DND-41 (cell line): ENCODE measurements around the gene CACNA2D3.

Experiments used
- ATAC-seq: fragments of 200-7000 bp; cut with Tn5 transposase; 3 replicates; pipeline ENCODE4 v1.9.1; 2021; ENCODE audit warnings: low read depth; ENCODE audit not compliant: insufficient read depth
- DNase-seq: peaks from one replicate; pipeline ENCODE4 v3.0.0-alpha.2; 2020
- H2AFZ ChIP-seq: 2 replicates; pipeline ENCODE4 v1.6.0; 2012; ENCODE audit warnings: low read depth, low read length
- H3K27ac ChIP-seq: 2 replicates; pipeline ENCODE4 v1.5.1; 2012; ENCODE audit warnings: low read length, inconsistent platforms
- H3K27me3 ChIP-seq: fragments of 200-600 bp; sonication (generic); 2 replicates; pipeline ENCODE4 v1.6.0; 2012; ENCODE audit warnings: low read length, mild to moderate bottlenecking, inconsistent platforms; ENCODE audit not compliant: insufficient read depth, poor library complexity
- H3K36me3 ChIP-seq: 2 replicates; pipeline ENCODE4 v1.5.1; 2012; ENCODE audit warnings: low read length, inconsistent platforms; ENCODE audit not compliant: insufficient read depth
- H3K4me1 ChIP-seq: 2 replicates; pipeline ENCODE4 v1.5.1; 2012; ENCODE audit warnings: mild to moderate bottlenecking, low read length; ENCODE audit not compliant: insufficient read depth
- H3K4me2 ChIP-seq: 2 replicates; pipeline ENCODE4 v1.6.0; 2012; ENCODE audit warnings: mild to moderate bottlenecking, moderate library complexity, low read length, inconsistent platforms; ENCODE audit not compliant: insufficient read depth
- H3K4me3 ChIP-seq, 2 experiments: fragments of 200-600 bp in 1 of 2; shearing (Covaris generic) in 1 of 2; 2 replicates each; pipeline ENCODE4 v1.5.1; 2012 to 2016; ENCODE audit warnings: inconsistent platforms in 2 of 2, low read length in 2 of 2, mild to moderate bottlenecking in 2 of 2, low read depth in 1 of 2, moderate library complexity in 1 of 2
- H3K79me2 ChIP-seq: 2 replicates; pipeline ENCODE4 v1.6.0; 2012; ENCODE audit warnings: low read length, inconsistent platforms; ENCODE audit not compliant: insufficient read depth
- H3K9ac ChIP-seq: 2 replicates; pipeline ENCODE4 v1.6.0; 2012; ENCODE audit warnings: low read depth, mild to moderate bottlenecking, inconsistent platforms, low read length, moderate library complexity
- H3K9me3 ChIP-seq: 2 replicates; pipeline ENCODE4 v1.5.1; 2012; ENCODE audit warnings: low read length, moderate library complexity, mild to moderate bottlenecking, inconsistent platforms; ENCODE audit not compliant: insufficient read depth, severe bottlenecking
- H4K20me1 ChIP-seq: 2 replicates; pipeline ENCODE4 v1.6.0; 2012; ENCODE audit warnings: low read length; ENCODE audit not compliant: insufficient read depth
- CTCF ChIP-seq: IDR thresholded peaks from 2 replicates; pipeline ENCODE4 v1.5.1; 2012; ENCODE audit warnings: borderline replicate concordance, low read length, moderate library complexity, mild to moderate bottlenecking; ENCODE audit not compliant: poor library complexity, severe bottlenecking; ENCODE audit errors: extremely low read depth
- EZH2 ChIP-seq: IDR thresholded peaks from 3 replicates; pipeline ENCODE4 v1.6.1; 2012; ENCODE audit warnings: borderline replicate concordance, low read depth, mild to moderate bottlenecking, moderate library complexity, low read length, inconsistent platforms; ENCODE audit not compliant: severe bottlenecking

Gene CACNA2D3

GRCh38 chr3:54538346-54538745 is 416.0 kb downstream of the CACNA2D3 start:
- no peak overlapping the region for H3K27ac ChIP-seq
- DNase-seq (no peak), ATAC-seq (no peak)
- no peak overlapping the region for H3K4me3 ChIP-seq
- H3K9ac ChIP-seq: no peak overlapping the region
- no peaks in the 10 kb centered on the region for H3K79me2 ChIP-seq
- H2AFZ ChIP-seq: no peak overlapping the region
- no peaks in the 10 kb centered on the region for H3K9me3 ChIP-seq
- no peaks in the 10 kb centered on the region for H3K27me3 ChIP-seq
- TF ChIP-seq CTCF (no peak), EZH2 (no peak)
- H3K4me2 ChIP-seq: no peak overlapping the region
- no peaks in the 10 kb centered on the region for H3K4me1 ChIP-seq
- no peaks in the 10 kb centered on the region for H3K36me3 ChIP-seq
- H4K20me1 ChIP-seq: no peaks in the 10 kb centered on the region; the same call in 1 of the 2 replicates

GRCh38 chr3:54541369-54541768 is 419.0 kb downstream of the CACNA2D3 start:
- DNase-seq (no peak), ATAC-seq (no peak)
- Histone ChIP-seq H3K27me3 (no peaks in the 10 kb centered on the region), H2AFZ (no peak overlapping the region), H3K4me3 (no peak overlapping the region), H4K20me1 (no peaks in the 10 kb centered on the region; the same call in 1 of the 2 replicates), H3K9ac (no peak overlapping the region), H3K4me2 (no peak overlapping the region), H3K27ac (no peak overlapping the region), H3K79me2 (no peaks in the 10 kb centered on the region), H3K4me1 (no peaks in the 10 kb centered on the region), H3K36me3 (no peaks in the 10 kb centered on the region), H3K9me3 (no peaks in the 10 kb centered on the region)
- no peak for TF ChIP-seq EZH2
- no peak for TF ChIP-seq CTCF

- H4K20me1 ChIP-seq: no peaks in the 10 kb centered on the region
- no peaks in the 10 kb centered on the region for H3K9me3 ChIP-seq
- TF ChIP-seq EZH2: no peak
- TF ChIP-seq CTCF: no peak
- no peak overlapping the region for H3K4me3 ChIP-seq
- H3K4me2 ChIP-seq: no peak overlapping the region
- no peak overlapping the region for H2AFZ ChIP-seq
- no peaks in the 10 kb centered on the region for H3K4me1 ChIP-seq
- no peak overlapping the region for H3K27ac ChIP-seq
- H3K27me3 ChIP-seq: no peaks in the 10 kb centered on the region
- no peaks in the 10 kb centered on the region for H3K36me3 ChIP-seq
- H3K9ac ChIP-seq: no peak overlapping the region
- no peaks in the 10 kb centered on the region for H3K79me2 ChIP-seq
- DNase-seq (no peak), ATAC-seq (no peak)
These were observed 421.1 kb downstream of the CACNA2D3 start for GRCh38 chr3:54543446-54543845.

DNA sequence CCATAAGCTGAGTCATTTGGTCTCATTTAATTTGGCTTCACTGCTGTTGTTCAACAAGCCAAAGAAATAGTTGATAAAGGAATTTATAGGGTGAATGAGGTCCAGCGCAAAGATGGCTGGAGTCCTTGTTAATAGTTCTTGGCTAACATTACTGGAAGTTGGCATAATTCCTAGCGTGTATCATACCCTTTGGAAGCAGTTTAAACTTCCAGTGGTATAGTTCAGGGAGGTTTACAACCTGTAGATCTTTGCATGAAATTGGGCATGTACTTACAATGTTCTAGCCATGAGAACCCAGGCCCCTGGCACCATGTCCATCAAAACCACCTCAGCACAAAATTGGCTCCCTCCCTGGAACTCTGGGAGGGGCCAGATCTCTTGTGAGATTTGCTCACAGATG is 424.7 kb downstream of the CACNA2D3 start:
- DNase-seq: no peak
- no peaks in the 10 kb centered on the region for H3K36me3 ChIP-seq
- no peaks in the 10 kb centered on the region for H3K79me2 ChIP-seq
- no peak for TF ChIP-seq EZH2
- no peak for TF ChIP-seq CTCF
- no peak overlapping the region for H3K9ac ChIP-seq
- ATAC-seq: no peak
- H3K27ac ChIP-seq: no peak overlapping the region
- H3K4me3 ChIP-seq: no peak overlapping the region
- no peaks in the 10 kb centered on the region for H3K9me3 ChIP-seq
- no peak overlapping the region for H3K4me2 ChIP-seq
- H2AFZ ChIP-seq: no peak overlapping the region
- no peaks in the 10 kb centered on the region for H3K27me3 ChIP-seq
- H3K4me1 ChIP-seq: no peaks in the 10 kb centered on the region
- no peaks in the 10 kb centered on the region for H4K20me1 ChIP-seq
